ENCODE data around the gene TYRO3. TPM values are rescaled to one million over a fixed set of nuclear protein-coding genes. Genes with fewer than 3 reads are reported as not detected.

The TYRO3 gene
- total RNA-seq, 2 experiments from 2014 or later = 0.42 to 0.47 TPM

GRCh38 chr15:41610048-41610447, 51.0 kb downstream of the TYRO3 start:
- no peak overlapping the region for H3K4me3 Mint-ChIP-seq
- H3K9me3 ChIP-seq (ENCODE audit: control insufficient read depth in 1 of 2, insufficient read depth in 1 of 2, low read length in 2 of 2) = peaks cover 0 to 5% of the 10 kb centered on the region in 2 experiments
- no peaks in the 10 kb centered on the region for H3K36me3 Mint-ChIP-seq (ENCODE audit: low read depth)
- no peaks in the 10 kb centered on the region for H3K27me3 Mint-ChIP-seq
- no peaks in the 10 kb centered on the region for H3K4me1 Mint-ChIP-seq (ENCODE audit: low read depth)
- no peak overlapping the region for H3K27ac Mint-ChIP-seq
- H3K9me3 Mint-ChIP-seq = peaks cover 3% of the 10 kb centered on the region
- no peaks in the 10 kb centered on the region for H3K4me1 ChIP-seq (ENCODE audit: insufficient read depth, low read length)
- intact Hi-C loops (cut with DNase I, micrococcal nuclease) = no loop called here
- CTCF ChIA-PET = no interaction called here
- no peak overlapping the region for H3K27ac ChIP-seq (ENCODE audit: low read depth in 1 of 2, low read length in 2 of 2)
- H3K4me3 ChIP-seq (ENCODE audit: low read length) = no peak overlapping the region
- TF ChIP-seq CTCF (IDR thresholded peaks at IDR 0.05) = no peak
- H3K27me3 ChIP-seq (ENCODE audit: control insufficient read depth in 1 of 2, insufficient read depth in 2 of 2, low read length in 2 of 2) = no peaks in the 10 kb centered on the region
- no peak for DNase-seq
- POLR2A ChIA-PET = interaction anchor here (0.6 kb wide), 1 partner anchor 762 kb away, joined by 3 read pairs; no protein-coding TSS in a partner anchor
- ATAC-seq (ENCODE audit: poor library complexity) = no peak
- no peaks in the 10 kb centered on the region for H3K36me3 ChIP-seq (ENCODE audit: insufficient read depth, low read length)

- peaks cover 32% of the 10 kb centered on the region for H3K4me1 Mint-ChIP-seq (ENCODE audit: low read depth)
- ChIA-PET POLR2A (interaction anchor here (0.8 to 2.3 kb wide), 6 partner anchors 40 to 275 kb away, joined by 3 to 46 read pairs (median 3); partner anchors contain the start of genes MAPKBP1, MGA and RPAP1), CTCF (interaction anchor here (1.0 to 1.6 kb wide), 2 partner anchors 17 kb away, joined by 4 to 5 read pairs; no protein-coding TSS in a partner anchor)
- peak overlapping the region; percentile 73 for H3K27ac Mint-ChIP-seq
- ATAC-seq (ENCODE audit: poor library complexity) (peak; percentile 13), DNase-seq (peak in 1 of 14 experiments; percentile 16)
- H3K36me3 Mint-ChIP-seq (ENCODE audit: low read depth) = no peaks in the 10 kb centered on the region
- no peak for TF ChIP-seq CTCF (IDR thresholded peaks at IDR 0.05)
- Histone ChIP-seq H3K9me3 (ENCODE audit: control insufficient read depth in 1 of 2, insufficient read depth in 1 of 2, low read length in 2 of 2) (peaks cover 0 to 16% of the 10 kb centered on the region in 2 experiments), H3K27me3 (ENCODE audit: control insufficient read depth in 1 of 2, insufficient read depth in 2 of 2, low read length in 2 of 2) (no peaks in the 10 kb centered on the region), H3K27ac (ENCODE audit: low read depth in 1 of 2, low read length in 2 of 2) (no peak overlapping the region), H3K4me1 (ENCODE audit: insufficient read depth, low read length) (peaks cover 19% of the 10 kb centered on the region), H3K4me3 (ENCODE audit: low read length) (peak overlapping the region; percentile 64), H3K36me3 (ENCODE audit: insufficient read depth, low read length) (no peaks in the 10 kb centered on the region)
- intact Hi-C loops (cut with DNase I, micrococcal nuclease) = loop anchor here (2.0 to 5.0 kb wide), 4 partner anchors 40 to 352 kb away; partner anchors contain the start of genes MGA (in 2 of the 2), EHD4 (in 1 of the 2) and TYRO3 (in 1 of the 2)
- peaks cover 10% of the 10 kb centered on the region for H3K9me3 Mint-ChIP-seq
- peak overlapping the region; percentile 69 for H3K4me3 Mint-ChIP-seq
- no peaks in the 10 kb centered on the region for H3K27me3 Mint-ChIP-seq
These were observed 61.7 kb downstream of the TYRO3 start for GRCh38 chr15:41620536-41621199.

DNA sequence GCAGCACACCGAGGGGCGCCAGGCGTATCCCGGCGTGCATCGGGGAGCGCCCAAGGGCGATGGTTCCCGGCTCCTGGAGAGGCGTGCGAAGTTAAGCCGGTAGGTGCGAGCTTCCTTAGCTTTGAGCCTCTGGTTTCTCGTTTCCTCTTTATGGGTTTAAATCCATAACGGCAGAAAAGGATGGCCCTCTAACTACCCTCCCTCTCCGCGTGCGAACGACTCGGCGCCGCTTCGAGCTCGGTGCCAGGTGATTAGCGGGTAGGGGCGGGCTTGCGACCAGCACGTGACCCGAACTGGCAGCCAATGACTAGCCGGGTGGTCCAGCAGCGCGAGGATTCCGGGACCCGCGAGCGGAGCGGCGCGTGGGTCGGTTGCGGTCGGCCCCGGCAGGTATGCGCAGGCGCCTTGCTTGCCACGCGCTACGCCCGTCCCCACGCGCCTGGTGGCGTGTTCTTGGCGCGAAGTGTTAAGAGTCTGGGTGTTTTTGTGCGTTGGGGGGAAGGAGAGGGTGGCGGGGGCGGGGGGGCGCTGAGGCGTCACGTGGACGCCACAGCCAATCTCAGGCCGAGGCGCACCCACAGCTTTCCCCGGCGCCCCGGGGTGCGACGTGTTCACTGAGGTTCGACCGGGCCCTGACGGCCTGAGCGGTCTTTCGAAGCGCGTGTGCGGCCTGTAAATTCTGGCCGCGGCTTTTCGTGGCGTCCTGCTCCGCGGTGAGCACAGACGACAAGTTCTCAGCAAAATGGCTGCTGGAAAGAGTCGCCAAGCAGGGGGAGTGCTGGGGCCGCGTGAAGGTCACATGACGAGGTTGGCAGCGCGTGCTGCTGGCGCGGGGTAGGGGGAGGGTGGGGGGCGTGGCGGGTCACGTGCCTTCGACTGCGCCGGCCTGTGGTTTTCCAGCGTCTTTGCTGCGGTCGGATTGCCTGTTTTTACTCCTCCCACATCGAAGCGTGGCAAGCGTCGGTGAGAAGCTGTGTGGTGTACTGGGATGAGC, 62.5 kb downstream of the TYRO3 start:
- Mint-ChIP-seq H3K27ac (peak overlapping the region; percentile 73), H3K36me3 (ENCODE audit: low read depth) (no peaks in the 10 kb centered on the region), H3K4me3 (peak overlapping the region; percentile 69), H3K4me1 (ENCODE audit: low read depth) (peaks cover 32% of the 10 kb centered on the region), H3K9me3 (peaks cover 10% of the 10 kb centered on the region), H3K27me3 (no peaks in the 10 kb centered on the region)
- peak overlapping the region; percentile 64 for H3K4me3 ChIP-seq (ENCODE audit: low read length)
- H3K27ac ChIP-seq (ENCODE audit: low read depth in 1 of 2, low read length in 2 of 2) = no peak overlapping the region
- ATAC-seq (ENCODE audit: poor library complexity) (peak; percentile 75), DNase-seq (peak; percentile 46 to 92 (median 70))
- intact Hi-C loops (cut with DNase I, micrococcal nuclease) = loop anchor here (2.0 to 5.0 kb wide), 4 partner anchors 39 to 351 kb away; partner anchors contain the start of genes MGA (in 2 of the 2), EHD4 (in 1 of the 2) and TYRO3 (in 1 of the 2)
- TF ChIP-seq CTCF (IDR thresholded peaks at IDR 0.05) = no peak
- H3K27me3 ChIP-seq (ENCODE audit: control insufficient read depth in 1 of 2, insufficient read depth in 2 of 2, low read length in 2 of 2) = no peaks in the 10 kb centered on the region
- H3K36me3 ChIP-seq (ENCODE audit: insufficient read depth, low read length) = no peaks in the 10 kb centered on the region
- H3K9me3 ChIP-seq (ENCODE audit: control insufficient read depth in 1 of 2, insufficient read depth in 1 of 2, low read length in 2 of 2) = peaks cover 0 to 16% of the 10 kb centered on the region in 2 experiments
- POLR2A ChIA-PET = interaction anchor here (0.5 to 2.3 kb wide), 8 partner anchors 12 to 652 kb away, joined by 3 to 46 read pairs (median 3); partner anchors contain the start of genes GANC, MAPKBP1, MGA and TMEM87A
- CTCF ChIA-PET = interaction anchor here (1.0 kb wide), 1 partner anchor 18 kb away, joined by 5 read pairs; no protein-coding TSS in a partner anchor
- H3K4me1 ChIP-seq (ENCODE audit: insufficient read depth, low read length) = peaks cover 19% of the 10 kb centered on the region
